Esophagus squamous epithelium (tissue), 5 donors: Measurements from ENCODE around the gene CDON. TPM values are rescaled to one million over a fixed set of nuclear protein-coding genes. Genes with fewer than 3 reads are reported as not detected.

Source experiments
- DNase-seq: peaks from one replicate; lab custom pipeline; 2025; lab: John Stamatoyannopoulos, UW
- H3K27ac ChIP-seq, 4 donors: fragments of 200-600 bp; sonication (generic); one replicate each; pipeline ENCODE4 v1.5.1; 2016 to 2019; ENCODE audit warnings: mild to moderate bottlenecking in 1 of 4
- H3K27me3 ChIP-seq, 4 donors: fragments of 200-600 bp; sonication (generic); 1 replicate in 3 of 4; 2 replicates in 1 of 4; pipeline versions ENCODE4 v1.5.1 to v1.6.0; 2017 to 2021; ENCODE audit warnings: antibody characterized with exemption in 1 of 4
- H3K36me3 ChIP-seq, 3 donors: fragments of 200-600 bp; sonication (generic); one replicate each; pipeline ENCODE4 v1.5.1; 2016 to 2019
- H3K4me1 ChIP-seq, 3 donors: fragments of 200-600 bp; sonication (generic); one replicate each; pipeline ENCODE4 v1.5.1; 2017 to 2019
- H3K4me3 ChIP-seq, 4 donors: fragments of 200-600 bp; sonication (generic); 1 replicate in 3 of 4; 2 replicates in 1 of 4; pipeline ENCODE4 v1.5.1; 2016 to 2019; ENCODE audit warnings: mild to moderate bottlenecking in 2 of 4, moderate library complexity in 1 of 4
- H3K9me3 ChIP-seq, 3 donors: fragments of 200-600 bp; sonication (generic); one replicate each; pipeline ENCODE4 v1.5.1; 2016 to 2019
- CTCF ChIP-seq, 6 experiments: fragments of 450-650 bp in 4 of 6; fragments of 200-600 bp in 2 of 6; sonication (generic) in 2 of 6; IDR thresholded peaks; one replicate each; pipeline ENCODE4 v1.5.1; 2016 to 2019; ENCODE audit warnings: antibody characterized with exemption in 6 of 6, mild to moderate bottlenecking in 4 of 6, moderate library complexity in 4 of 6
- POLR2A ChIP-seq, 4 donors: fragments of 450-650 bp; IDR thresholded peaks; one replicate each; pipeline ENCODE4 v1.6.1; 2017; ENCODE audit warnings: antibody characterized with exemption in 4 of 4, mild to moderate bottlenecking in 4 of 4, moderate library complexity in 3 of 4
- WGBS, 2 donors: methylation state at CpG; one replicate each; pipeline ENCODE4 v1.1.5; 2018; 5-methylcytosine and 5-hydroxymethylcytosine counted together
- intact Hi-C: fragments of 100-400 bp; cut with DNase I; formaldehyde crosslinking; loops from one replicate; pipeline ENCODE4 v1.15.0; 2022
- total RNA-seq, 4 donors: library from RNA; depleted of rRNA; stranded (reverse); fragments of >200 nt; gene quantifications; one replicate each; pipeline ENCODE4 v1.1.0, GENCODE V29; 2016
- donor health status: DM: yes; HTN: yes; CAD: no.

CDON gene
- total RNA-seq, 4 donors from 2014 or later: 2.5 to 5.5 (median 3.4) TPM

DNA sequence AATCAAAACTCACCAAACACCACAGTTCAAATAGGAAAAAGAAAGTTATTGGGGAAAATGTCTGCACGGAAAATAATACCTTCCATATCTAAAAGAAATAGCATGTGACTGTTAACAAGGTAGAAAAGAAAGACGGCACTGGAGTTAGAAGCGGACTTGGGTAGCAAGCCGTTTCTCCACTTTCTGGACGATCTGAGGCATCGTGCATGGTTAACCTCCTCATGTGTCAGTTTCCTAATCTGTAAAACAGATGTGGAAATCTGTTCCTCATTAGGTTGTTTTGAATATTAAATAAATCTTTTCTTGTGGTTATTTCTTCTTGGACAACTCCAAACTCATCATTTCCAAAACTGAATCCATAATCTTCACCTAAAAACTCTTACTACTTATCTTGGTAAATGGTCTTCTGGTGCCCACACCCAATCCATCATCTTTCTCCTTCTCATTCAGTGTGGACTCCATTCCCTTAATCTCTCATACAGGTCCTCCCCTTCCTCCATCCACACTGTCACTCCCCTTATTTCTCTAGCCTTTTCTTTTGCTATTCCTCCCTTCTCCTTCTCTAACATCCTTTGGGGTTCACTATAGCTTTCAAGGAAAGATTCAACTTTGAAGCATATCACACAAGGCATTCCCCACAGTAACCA is 63.3 kb downstream of the CDON start:
- Histone ChIP-seq H3K36me3 (peaks cover 0 to 20% (median 0%) of the 10 kb centered on the region in 3 donors), H3K27me3 (no peaks in the 10 kb centered on the region), H3K4me3 (no peak overlapping the region), H3K4me1 (no peaks in the 10 kb centered on the region), H3K9me3 (no peaks in the 10 kb centered on the region), H3K27ac (no peak overlapping the region)
- TF ChIP-seq CTCF (IDR thresholded peaks at IDR 0.05) (no peak), POLR2A (IDR thresholded peaks at IDR 0.05) (no peak)
- intact Hi-C loops: no loop called here
- WGBS, 2 donors: 82 to 85% methylated on average over 6 of the region's 6 CpGs
- DNase-seq: no peak

DNA sequence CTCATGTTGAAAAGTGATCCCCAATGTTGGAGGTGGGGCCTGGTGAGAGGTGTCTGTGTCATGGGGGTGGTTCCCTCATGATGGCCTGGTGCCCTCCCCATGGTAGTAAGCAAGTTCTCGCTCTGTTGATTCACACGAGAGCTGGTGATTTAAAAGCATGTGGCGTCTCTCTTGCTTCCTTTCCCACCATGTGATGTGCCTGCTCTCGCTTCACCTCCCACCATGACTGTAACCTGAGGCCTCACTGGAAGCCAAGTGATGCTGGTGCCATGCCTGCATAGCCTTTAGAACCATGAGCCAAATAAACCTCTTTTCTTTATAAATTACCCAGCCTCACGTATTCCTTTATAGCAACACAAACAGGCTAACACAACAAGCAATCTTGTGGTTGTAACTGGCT is 64.4 kb downstream of the CDON start:
- TF ChIP-seq POLR2A (IDR thresholded peaks at IDR 0.05) (no peak), CTCF (IDR thresholded peaks at IDR 0.05) (no peak)
- no peak for DNase-seq
- intact Hi-C loops: no loop called here
- Histone ChIP-seq H3K4me1 (no peaks in the 10 kb centered on the region), H3K9me3 (no peaks in the 10 kb centered on the region), H3K27me3 (no peaks in the 10 kb centered on the region), H3K4me3 (no peak overlapping the region), H3K27ac (no peak overlapping the region), H3K36me3 (peaks cover 0 to 11% (median 0%) of the 10 kb centered on the region in 3 donors)
- WGBS, 2 donors: 92 to 95% methylated on average over 5 of the region's 5 CpGs

GRCh38 chr11:125995313-125995712 is 67.4 kb downstream of the CDON start:
- H3K4me3 ChIP-seq: no peak overlapping the region
- H3K9me3 ChIP-seq: no peaks in the 10 kb centered on the region
- peaks cover 0 to 5% (median 0%) of the 10 kb centered on the region in 3 donors for H3K36me3 ChIP-seq
- H3K4me1 ChIP-seq: no peaks in the 10 kb centered on the region
- no peak for DNase-seq
- intact Hi-C loops: no loop called here
- whole genome bisulfite sequencing, 2 donors: 71 to 72% methylated on average over 5 of the region's 5 CpGs
- H3K27me3 ChIP-seq: no peaks in the 10 kb centered on the region
- TF ChIP-seq CTCF (IDR thresholded peaks at IDR 0.05) (no peak), POLR2A (IDR thresholded peaks at IDR 0.05) (no peak)
- H3K27ac ChIP-seq: no peak overlapping the region

DNA sequence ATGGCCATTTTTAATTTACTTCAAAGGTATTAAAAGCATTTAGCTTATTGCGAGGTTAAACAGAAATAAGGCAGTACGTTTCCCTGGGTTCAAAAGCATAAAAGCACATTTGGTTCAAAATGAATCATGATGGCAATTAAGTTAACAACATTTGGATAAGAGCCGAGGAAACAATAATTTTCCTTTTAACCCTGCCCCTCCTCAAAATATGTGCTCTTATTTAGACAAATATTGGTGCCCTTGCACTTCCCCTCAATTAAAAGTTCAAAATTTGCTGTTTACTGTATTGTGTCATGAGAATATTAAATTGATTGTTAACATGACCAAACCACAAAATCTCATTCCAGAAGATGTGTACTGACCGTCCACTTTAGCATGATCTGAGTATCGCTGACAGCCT is 68.2 kb downstream of the CDON start:
- no peak overlapping the region for H3K27ac ChIP-seq
- H3K36me3 ChIP-seq: peaks cover 0 to 5% (median 0%) of the 10 kb centered on the region in 3 donors
- no peaks in the 10 kb centered on the region for H3K4me1 ChIP-seq
- no peaks in the 10 kb centered on the region for H3K27me3 ChIP-seq
- TF ChIP-seq CTCF (IDR thresholded peaks at IDR 0.05) (no peak), POLR2A (IDR thresholded peaks at IDR 0.05) (no peak)
- H3K4me3 ChIP-seq: no peak overlapping the region
- intact Hi-C loops: no loop called here
- DNase-seq: no peak
- WGBS, 2 donors: 81 to 86% methylated on average over 5 of the region's 5 CpGs
- H3K9me3 ChIP-seq: no peaks in the 10 kb centered on the region

DNA sequence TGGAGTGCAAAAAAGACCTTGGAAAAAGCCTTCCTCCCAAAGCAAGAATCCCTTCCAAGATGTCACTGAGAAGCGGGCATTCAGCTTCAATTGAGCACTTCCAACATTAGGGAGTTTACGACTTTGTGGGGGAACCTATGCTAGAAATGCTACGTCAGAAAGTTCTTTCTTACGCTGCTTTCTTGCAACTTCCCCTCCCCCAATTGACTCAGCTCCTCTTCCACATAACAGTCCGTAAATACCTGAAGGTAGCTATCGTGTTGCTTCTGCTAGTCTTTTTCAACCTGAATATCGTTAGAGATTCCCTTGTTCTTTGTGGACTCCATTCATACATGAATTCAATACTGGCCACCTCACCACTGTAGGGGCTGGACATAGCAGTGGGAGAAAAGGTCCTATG is 69.8 kb downstream of the CDON start:
- no peak for DNase-seq
- intact Hi-C loops: no loop called here
- Histone ChIP-seq H3K9me3 (no peaks in the 10 kb centered on the region), H3K27ac (no peak overlapping the region), H3K4me3 (no peak overlapping the region), H3K4me1 (no peaks in the 10 kb centered on the region), H3K27me3 (no peaks in the 10 kb centered on the region), H3K36me3 (peaks cover 0 to 13% (median 0%) of the 10 kb centered on the region in 3 donors)
- TF ChIP-seq POLR2A (IDR thresholded peaks at IDR 0.05) (no peak), CTCF (IDR thresholded peaks at IDR 0.05) (no peak)
- 80 to 97% methylated on average over 7 of the region's 7 CpGs for WGBS, 2 donors
